Gastroesophageal sphincter (tissue), 3 donors: ENCODE results near the gene EXD3.

ENCODE experiments used
- CTCF ChIP-seq, 4 experiments: fragments of 200-600 bp in 2 of 4; fragments of 450-650 bp in 2 of 4; sonication (generic) in 1 of 4; IDR thresholded peaks; one replicate each; pipeline ENCODE4 v1.5.1; 2017 to 2019; ENCODE audit warnings: antibody characterized with exemption in 4 of 4, mild to moderate bottlenecking in 2 of 4, moderate library complexity in 2 of 4
- EP300 ChIP-seq: sonication (generic); formaldehyde crosslinking; IDR thresholded peaks from one replicate; pipeline ENCODE4 v1.6.1; 2017; ENCODE audit warnings: antibody characterized with exemption, mild to moderate bottlenecking
- POLR2A ChIP-seq, 2 donors: fragments of 450-650 bp; IDR thresholded peaks; one replicate each; pipeline ENCODE4 v1.6.1; 2017; ENCODE audit warnings: antibody characterized with exemption in 2 of 2, mild to moderate bottlenecking in 2 of 2, moderate library complexity in 1 of 2
- POLR2AphosphoS5 ChIP-seq: sonication (generic); formaldehyde crosslinking; IDR thresholded peaks from one replicate; pipeline ENCODE4 v1.6.1; 2017; ENCODE audit warnings: antibody characterized with exemption

GRCh38 chr9:137306850-137307254 lies 116.1 kb downstream of the EXD3 start:
- TF ChIP-seq CTCF (IDR thresholded peaks at IDR 0.05) (no peak), POLR2A (IDR thresholded peaks at IDR 0.05) (no peak), POLR2AphosphoS5 (no peak), EP300 (no peak)
